Muscle of back (tissue), 13 donors: ENCODE data around the gene EME2. TPM values are rescaled to one million over a fixed set of nuclear protein-coding genes. Genes with fewer than 3 reads are reported as not detected.
"Not testable (repeated sequence)": the region's sequence is repeated elsewhere in the genome, so short reads cannot be mapped to it uniquely, and the experiment has no call there.

Experiments
- DNase-seq, 3 donors: peaks; one replicate each; pipeline versions ENCODE4 v3.0.0 to v3.0.0-alpha.2; 2013
- long read RNA-seq, 9 donors: transcript quantifications; one replicate each; lab custom pipeline, GENCODE V29; 2026
- polyA plus RNA-seq, 10 donors: library from polyadenylated mRNA; unstranded; fragments of 120-200 nt; gene quantifications; one replicate each; pipeline ENCODE4 v1.2.1, GENCODE V29; 2013; ENCODE audit not compliant: insufficient read length in 10 of 10

Gene EME2
- polyA plus RNA-seq, result 1 to 10 TPM; 3.5 to 8.5 (median 5.5) TPM
- long read RNA-seq, donor 1, partial matches to known transcripts, result 5 of 16 reads
- long read RNA-seq, donor 1, other reads (novel, unspliced or antisense), result 11 of 16 reads
- long read RNA-seq, donor 2, result 0 reads
- long read RNA-seq, donor 3, result 0 reads
- long read RNA-seq, donor 4, result 0 reads
- long read RNA-seq, donor 5, result 0 reads
- long read RNA-seq, donor 6, partial matches to known transcripts, result 86 of 104 reads
- long read RNA-seq, donor 6, other reads (novel, unspliced or antisense), result 18 of 104 reads
- long read RNA-seq, donor 7, partial matches to known transcripts, result 5 of 26 reads
- long read RNA-seq, donor 7, other reads (novel, unspliced or antisense), result 21 of 26 reads
- long read RNA-seq, donor 8, result 0 reads
- long read RNA-seq, donor 9, result 0 reads

- DNase-seq, result no peak
Measured at GRCh38 chr16:1772362-1772907, at the start of gene EME2. Gene EME2 (plus strand): TSS chr16:1772810. CDS start chr16:1773228, 418 bp downstream.

GRCh38 chr16:1723450-1724147, 49.0 kb upstream of the EME2 start:
- DNase-seq, result peak in 2 of 3 donors; percentile 13 to 37

GRCh38 chr16:1724491-1724890, 48.1 kb upstream of the EME2 start:
- DNase-seq, result no peak

GRCh38 chr16:1726661-1727502, 45.7 kb upstream of the EME2 start:
- no peak for DNase-seq

- DNase-seq, result no peak
Measured at GRCh38 chr16:1727651-1728624, 44.7 kb upstream of the EME2 start.

GRCh38 chr16:1729026-1729425, 43.6 kb upstream of the EME2 start:
- no peak for DNase-seq

GRCh38 chr16:1729445-1729844, 43.2 kb upstream of the EME2 start:
- DNase-seq, result no peak

GRCh38 chr16:1731073-1731472, 41.5 kb upstream of the EME2 start:
- no peak for DNase-seq

- no peak for DNase-seq
Measured at GRCh38 chr16:1731603-1732002, 41.0 kb upstream of the EME2 start.

GRCh38 chr16:1732071-1732470, 40.5 kb upstream of the EME2 start:
- DNase-seq, result no peak

- DNase-seq, result not testable (repeated sequence)
Measured at GRCh38 chr16:1732551-1732987, 40.0 kb upstream of the EME2 start.

GRCh38 chr16:1734123-1734522, 38.5 kb upstream of the EME2 start:
- DNase-seq, result no peak

GRCh38 chr16:1734816-1735215, 37.8 kb upstream of the EME2 start:
- no peak for DNase-seq

GRCh38 chr16:1740234-1740633, 32.4 kb upstream of the EME2 start:
- no peak for DNase-seq

- no peak for DNase-seq
Measured at GRCh38 chr16:1740781-1741490, 31.7 kb upstream of the EME2 start.

GRCh38 chr16:1741553-1742165, 31.0 kb upstream of the EME2 start:
- DNase-seq, result no peak

GRCh38 chr16:1743376-1744337, 29.0 kb upstream of the EME2 start:
- DNase-seq, result no peak

- DNase-seq, result no peak
Measured at GRCh38 chr16:1744338-1744840, 28.2 kb upstream of the EME2 start.
